GM06990 (cell line): ENCODE results near the gene SIGLEC9.
A peak's percentile ranks its signal among the peaks of the same experiment; 100 is the strongest.

Experiments
- DNase-seq: peaks from one replicate; pipeline ENCODE4 v3.0.0-alpha.2; 2011; ENCODE audit not compliant: insufficient read length; ENCODE audit errors: extremely low read depth
- H3K27me3 ChIP-seq: replicated peaks from 2 replicates; pipeline ENCODE4 v1.6.0; 2011; ENCODE audit warnings: low read length; ENCODE audit not compliant: control insufficient read depth, insufficient read depth
- H3K36me3 ChIP-seq: 2 replicates; pipeline ENCODE4 v1.5.1; 2011; ENCODE audit warnings: low read length; ENCODE audit not compliant: control insufficient read depth, insufficient read depth
- H3K4me3 ChIP-seq: replicated peaks from 2 replicates; pipeline ENCODE4 v1.5.1; 2011; ENCODE audit warnings: low read depth, mild to moderate bottlenecking, control low read depth, low read length
- CTCF ChIP-seq: IDR thresholded peaks from 2 replicates; pipeline ENCODE4 v1.5.1; 2011; ENCODE audit warnings: low read length, control low read depth, mild to moderate bottlenecking, inconsistent platforms; ENCODE audit not compliant: insufficient read depth, poor library complexity, severe bottlenecking

SIGLEC9 gene

GRCh38 chr19:51097166-51097738 is 27.5 kb upstream of the SIGLEC9 start:
- H3K27me3 ChIP-seq, result no peaks in the 10 kb centered on the region
- no peak for DNase-seq
- peak; percentile 79 for TF ChIP-seq CTCF

DNA sequence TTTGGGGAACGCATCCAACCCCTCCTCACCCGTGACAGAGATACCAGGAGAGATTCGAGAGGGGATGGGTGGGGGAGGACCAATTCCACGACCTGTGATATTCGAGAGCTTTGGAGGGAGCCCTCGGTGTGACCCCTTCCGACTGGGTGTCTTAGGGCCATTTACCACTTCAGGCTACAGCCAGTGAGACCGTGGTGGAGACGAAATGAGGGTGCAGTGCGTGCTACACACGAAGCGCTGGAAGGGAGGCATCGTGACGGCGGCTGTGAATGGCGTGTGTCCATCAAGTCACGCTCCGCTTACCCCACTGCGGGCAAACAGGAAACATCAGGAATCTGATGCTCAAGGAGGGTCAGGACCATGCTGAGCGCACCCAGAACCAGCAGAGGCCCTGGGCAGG is 26.9 kb upstream of the SIGLEC9 start:
- DNase-seq, result no peak
- Histone ChIP-seq H3K27me3 (no peaks in the 10 kb centered on the region), H3K36me3 (peaks cover 7% of the 10 kb centered on the region), H3K4me3 (no peak overlapping the region)
- TF ChIP-seq CTCF, result no peak

More at GRCh38 chr19:51097166-51097738, 27.5 kb upstream of the SIGLEC9 start:
- Histone ChIP-seq H3K36me3 (peaks cover 5% of the 10 kb centered on the region), H3K4me3 (no peak overlapping the region)

- H3K27me3 ChIP-seq, result no peaks in the 10 kb centered on the region
- no peak for TF ChIP-seq CTCF
- no peak overlapping the region for H3K4me3 ChIP-seq
- no peak for DNase-seq
- peaks cover 7% of the 10 kb centered on the region for H3K36me3 ChIP-seq
These were observed 26.2 kb upstream of the SIGLEC9 start for GRCh38 chr19:51098365-51099046.

DNA sequence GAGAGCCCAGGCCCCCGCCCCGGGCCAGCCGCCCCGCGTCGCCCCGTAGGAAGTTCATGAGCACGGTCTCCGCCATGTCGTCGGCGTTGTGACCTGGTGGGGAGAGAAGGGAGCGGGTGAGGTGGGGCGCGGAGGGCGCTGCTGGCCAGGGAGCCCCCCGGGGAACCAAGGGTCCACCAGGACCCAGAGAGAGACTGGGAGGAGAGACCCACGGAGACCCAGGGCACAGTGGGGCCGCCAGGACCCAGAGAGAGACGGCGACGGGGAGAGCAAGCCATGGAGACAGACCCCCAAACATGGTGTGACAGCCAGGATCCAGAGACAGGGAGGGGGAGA is 25.7 kb upstream of the SIGLEC9 start:
- DNase-seq, result no peak
- no peak for TF ChIP-seq CTCF
- peaks cover 10% of the 10 kb centered on the region for H3K36me3 ChIP-seq
- no peak overlapping the region for H3K4me3 ChIP-seq
- H3K27me3 ChIP-seq, result no peaks in the 10 kb centered on the region

- no peak for DNase-seq
- no peak overlapping the region for H3K4me3 ChIP-seq
- TF ChIP-seq CTCF, result no peak
- H3K36me3 ChIP-seq, result peaks cover 13% of the 10 kb centered on the region
- no peaks in the 10 kb centered on the region for H3K27me3 ChIP-seq
These were observed 24.1 kb upstream of the SIGLEC9 start for GRCh38 chr19:51100601-51101000.
